Activated CD8-positive, alpha-beta memory T cell treated with anti-CD3 and anti-CD28 coated beads for 24 hours (primary cell): ENCODE measurements around the gene TOR3A.

Source experiments
- DNase-seq: peaks from one replicate; pipeline ENCODE4 v3.0.0-alpha.2; 2020

TOR3A gene

GRCh38 chr1:179077396-179077795, 4.5 kb upstream of the TOR3A start:
- no peak for DNase-seq

- DNase-seq, result peak; percentile 65
These were observed 2.6 kb upstream of the TOR3A start for GRCh38 chr1:179079113-179079761.

- no peak for DNase-seq
These were observed 794 bp upstream of the TOR3A start for GRCh38 chr1:179080866-179081686.

- peak; percentile 76 for DNase-seq
These were observed 596 bp downstream of the TOR3A start for GRCh38 chr1:179082333-179082998.

GRCh38 chr1:179082999-179083335, 1.1 kb downstream of the TOR3A start:
- no peak for DNase-seq

GRCh38 chr1:179083533-179083932, 1.7 kb downstream of the TOR3A start:
- no peak for DNase-seq

GRCh38 chr1:179087665-179088064, 5.8 kb downstream of the TOR3A start:
- no peak for DNase-seq

GRCh38 chr1:179089827-179090482, 8.1 kb downstream of the TOR3A start:
- peak; percentile 33 for DNase-seq

GRCh38 chr1:179090522-179090921, 8.7 kb downstream of the TOR3A start:
- no peak for DNase-seq

GRCh38 chr1:179090923-179091322, 9.1 kb downstream of the TOR3A start:
- DNase-seq, result no peak

GRCh38 chr1:179091691-179092165, 9.9 kb downstream of the TOR3A start:
- peak; percentile 37 for DNase-seq

- peak; percentile 41 for DNase-seq
These were observed 11.1 kb downstream of the TOR3A start for GRCh38 chr1:179092896-179093461.

GRCh38 chr1:179094818-179095217, 12.9 kb downstream of the TOR3A start:
- peak; percentile 33 for DNase-seq

- no peak for DNase-seq
These were observed 13.5 kb downstream of the TOR3A start for GRCh38 chr1:179095377-179095776.

- no peak for DNase-seq
These were observed 14.1 kb downstream of the TOR3A start for GRCh38 chr1:179095924-179096323.

GRCh38 chr1:179099891-179100290, 18.0 kb downstream of the TOR3A start:
- DNase-seq, result no peak

GRCh38 chr1:179101566-179101965, 19.7 kb downstream of the TOR3A start:
- DNase-seq, result no peak

- DNase-seq, result no peak
These were observed 22.1 kb downstream of the TOR3A start for GRCh38 chr1:179103999-179104398.

GRCh38 chr1:179104611-179105250, 22.9 kb downstream of the TOR3A start:
- peak; percentile 21 for DNase-seq

- DNase-seq, result peak; percentile 42
These were observed 23.5 kb downstream of the TOR3A start for GRCh38 chr1:179105393-179105792.

GRCh38 chr1:179107706-179108629, 26.1 kb downstream of the TOR3A start:
- no peak for DNase-seq
